HCT116 (cell line): ENCODE measurements around the gene KRTAP10-8. TPM values are rescaled to one million over a fixed set of nuclear protein-coding genes. Genes with fewer than 3 reads are reported as not detected.
A peak's percentile ranks its signal among the peaks of the same experiment; 100 is the strongest.
"Not testable (repeated sequence)": the region's sequence is repeated elsewhere in the genome, so short reads cannot be mapped to it uniquely, and the experiment has no call there.

Source experiments
- ATAC-seq: fragments of 200-7000 bp; cut with Tn5 transposase; 2 replicates; pipeline ENCODE4 v1.9.1; 2020; ENCODE audit warnings: mild to moderate bottlenecking, moderate library complexity
- BruUV-seq: library from RNA; stranded (reverse); fragments of 400-500 nt; replicated peaks from 2 replicates; lab custom pipeline; 2021; lab: Mats Ljungman, UMichigan
- CTCF ChIA-PET: fragments of 300-600 bp; sonication (Branson Sonifier 250); formaldehyde crosslinking; loops from one replicate; lab custom pipeline; 2021; ENCODE audit warnings: antibody characterized with exemption; lab: Charles Lee
- POLR2A ChIA-PET: fragments of 300-600, 350-600 bp; sonication (Branson Sonifier 250); formaldehyde crosslinking; loops from one replicate; lab custom pipeline; 2021; ENCODE audit warnings: antibody characterized with exemption; lab: Charles Lee
- RAD21 ChIA-PET, 2 experiments: fragments of 300-600 bp; sonication (Branson Sonifier 250); formaldehyde crosslinking; loops; one replicate each; lab custom pipeline; 2023; ENCODE audit warnings: low total read pairs in 2 of 2; ENCODE audit not compliant: uncharacterized antibody in 2 of 2, unreplicated experiment in 2 of 2, low non-redundant PET in 1 of 2; lab: Charles Lee
- DNase-seq: peaks from one replicate; pipeline ENCODE4 v3.0.0-alpha.2; 2010; ENCODE audit warnings: low read depth, low spot score
- H2AFZ ChIP-seq: fragments of 200-600 bp; shearing (Covaris generic), sonication (generic); 2 replicates; pipeline ENCODE4 v1.6.1; 2017; ENCODE audit warnings: low read depth, mixed run types, mixed read lengths, antibody characterized with exemption, low read length; ENCODE audit not compliant: poor library complexity, severe bottlenecking
- H3K27ac ChIP-seq: 2 replicates; pipeline ENCODE4 v1.5.1; 2012; ENCODE audit warnings: low read depth, low read length
- H3K27me3 ChIP-seq: fragments of 200-600 bp; sonication (generic); 2 replicates; pipeline ENCODE4 v1.6.1; 2016; ENCODE audit warnings: mixed run types, low read length, mixed read lengths; ENCODE audit not compliant: insufficient read depth
- H3K36me3 ChIP-seq, 2 experiments: fragments of 200-500 bp in 1 of 2; fragments of 200-600 bp in 1 of 2; sonication (Bioruptor generic) in 1 of 2; sonication (generic) in 1 of 2; 2 replicates each; pipeline versions ENCODE4 v1.5.1 to v1.6.1; 2014 to 2016; ENCODE audit warnings: low read length in 2 of 2, inconsistent platforms in 1 of 2, mixed read lengths in 1 of 2, mixed run types in 1 of 2; ENCODE audit not compliant: insufficient read depth in 2 of 2, control insufficient read depth in 1 of 2
- H3K4me1 ChIP-seq, 2 experiments: fragments of 200-600 bp in 1 of 2; sonication (generic) in 1 of 2; 2 replicates each; pipeline versions ENCODE4 v1.5.1 to v1.6.1; 2012 to 2017; ENCODE audit warnings: low read length in 2 of 2, inconsistent platforms in 1 of 2, mild to moderate bottlenecking in 1 of 2, mixed read lengths in 1 of 2, mixed run types in 1 of 2, moderate library complexity in 1 of 2; ENCODE audit not compliant: insufficient read depth in 2 of 2, control insufficient read depth in 1 of 2
- H3K4me2 ChIP-seq: fragments of 200-600 bp; sonication (generic); 2 replicates; pipeline ENCODE4 v1.6.1; 2017; ENCODE audit warnings: mixed run types, low read length, mixed read lengths
- H3K4me3 ChIP-seq, 2 experiments: fragments of 200-600 bp in 1 of 2; sonication (generic) in 1 of 2; replicated peaks in 1 of 2; 2 replicates each; pipeline ENCODE4 v1.5.1; 2011 to 2016; ENCODE audit warnings: low read length in 2 of 2, control low read depth in 1 of 2, low read depth in 1 of 2, mild to moderate bottlenecking in 1 of 2, mixed read lengths in 1 of 2, mixed run types in 1 of 2
- H3K79me2 ChIP-seq: fragments of 200-600 bp; sonication (generic); 2 replicates; pipeline ENCODE4 v1.6.1; 2017; ENCODE audit warnings: mild to moderate bottlenecking, mixed run types, low read length, moderate library complexity, mixed read lengths; ENCODE audit not compliant: insufficient read depth
- H3K9ac ChIP-seq: fragments of 200-600 bp; sonication (generic); 2 replicates; pipeline ENCODE4 v1.6.1; 2016; ENCODE audit warnings: low read length, mixed read lengths
- H3K9me2 ChIP-seq: fragments of 200-600 bp; sonication (generic), shearing (Covaris generic); 2 replicates; pipeline ENCODE4 v1.6.1; 2017; ENCODE audit warnings: mixed run types, mild to moderate bottlenecking, moderate library complexity; ENCODE audit not compliant: insufficient read depth
- H3K9me3 ChIP-seq, 2 experiments: fragments of 200-500 bp in 1 of 2; fragments of 200-600 bp in 1 of 2; sonication (Bioruptor generic) in 1 of 2; sonication (generic) in 1 of 2; 2 replicates each; pipeline ENCODE4 v1.6.1; 2014 to 2017; ENCODE audit warnings: low read length in 2 of 2, mixed read lengths in 2 of 2, inconsistent platforms in 1 of 2, low read depth in 1 of 2, mild to moderate bottlenecking in 1 of 2, mixed run types in 1 of 2, moderate library complexity in 1 of 2; ENCODE audit not compliant: control insufficient read depth in 1 of 2, insufficient read depth in 1 of 2
- H4K20me1 ChIP-seq: fragments of 200-600 bp; sonication (generic), shearing (Covaris generic); 2 replicates; pipeline ENCODE4 v1.6.1; 2017; ENCODE audit warnings: mixed run types, mild to moderate bottlenecking, moderate library complexity; ENCODE audit not compliant: insufficient read depth
- intact Hi-C: fragments of 100-400 bp; cut with micrococcal nuclease; formaldehyde crosslinking; loops from 2 replicates; pipeline ENCODE4 v1.10.0; 2022
- total RNA-seq: library from RNA; stranded (reverse); gene quantifications from one replicate; pipeline ENCODE4 v1.2.1, GENCODE V29; 2021; ENCODE audit not compliant: unreplicated experiment

Gene KRTAP10-8
- total RNA-seq, 1 experiment from 2014 or later: not detected

- H3K27me3 ChIP-seq, ATAC-seq, H3K36me3 ChIP-seq, H3K4me3 ChIP-seq, H2AFZ ChIP-seq, intact Hi-C loops, H3K9me3 ChIP-seq, H3K79me2 ChIP-seq, H4K20me1 ChIP-seq, CTCF ChIA-PET, H3K9me2 ChIP-seq, H3K9ac ChIP-seq, DNase-seq, RAD21 ChIA-PET, BruUV-seq, H3K27ac ChIP-seq, H3K4me1 ChIP-seq, H3K4me2 ChIP-seq, POLR2A ChIA-PET: not testable (repeated sequence)
Measured at GRCh38 chr21:44590897-44591800, 20.7 kb upstream of the KRTAP10-8 start.

GRCh38 chr21:44591801-44592130 lies 20.1 kb upstream of the KRTAP10-8 start:
- H3K79me2 ChIP-seq, RAD21 ChIA-PET, DNase-seq, H3K36me3 ChIP-seq, H3K9me3 ChIP-seq, H3K4me1 ChIP-seq, CTCF ChIA-PET, POLR2A ChIA-PET, H4K20me1 ChIP-seq, H3K4me3 ChIP-seq, H2AFZ ChIP-seq, H3K9me2 ChIP-seq, H3K4me2 ChIP-seq, intact Hi-C loops, H3K27ac ChIP-seq, BruUV-seq, H3K27me3 ChIP-seq, H3K9ac ChIP-seq: not testable (repeated sequence)
- peak; percentile 30 for ATAC-seq
